NOMO-1 treated with DMSO at 0.1 percent for 48 hours (cell line): ENCODE results near the gene CAMKK1.
"Not testable (repeated sequence)": the region's sequence is repeated elsewhere in the genome, so short reads cannot be mapped to it uniquely, and the experiment has no call there.

Experiments used
- DNase-seq: peaks from one replicate; lab custom pipeline; 2025; ENCODE audit not compliant: unreplicated experiment; lab: John Stamatoyannopoulos, UW

Gene CAMKK1

DNA sequence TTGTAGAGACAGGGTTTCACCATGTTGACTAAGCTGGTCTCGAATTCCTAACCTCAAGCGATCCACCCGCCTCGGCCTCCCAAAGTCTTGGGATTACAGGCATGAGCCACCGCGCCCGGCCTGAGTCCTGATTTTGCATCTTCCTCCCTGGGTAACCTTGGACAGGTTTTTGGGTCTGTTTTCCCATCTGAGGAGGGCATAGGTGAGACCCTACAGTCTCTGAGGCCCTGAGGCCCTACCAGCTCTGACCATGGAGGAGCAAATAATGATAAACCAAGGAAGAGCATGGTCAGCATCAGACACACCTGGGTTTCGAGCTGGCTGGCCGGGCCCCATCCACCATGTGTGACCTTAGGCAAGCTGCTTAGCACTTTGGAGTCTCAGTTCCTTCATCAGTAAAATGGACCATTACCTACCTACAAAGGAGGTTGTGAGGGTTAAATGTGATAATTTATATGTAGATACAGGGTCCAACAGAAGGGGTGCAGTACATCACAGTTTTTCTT, 45.6 kb downstream of the CAMKK1 start:
- DNase-seq: no peak

DNA sequence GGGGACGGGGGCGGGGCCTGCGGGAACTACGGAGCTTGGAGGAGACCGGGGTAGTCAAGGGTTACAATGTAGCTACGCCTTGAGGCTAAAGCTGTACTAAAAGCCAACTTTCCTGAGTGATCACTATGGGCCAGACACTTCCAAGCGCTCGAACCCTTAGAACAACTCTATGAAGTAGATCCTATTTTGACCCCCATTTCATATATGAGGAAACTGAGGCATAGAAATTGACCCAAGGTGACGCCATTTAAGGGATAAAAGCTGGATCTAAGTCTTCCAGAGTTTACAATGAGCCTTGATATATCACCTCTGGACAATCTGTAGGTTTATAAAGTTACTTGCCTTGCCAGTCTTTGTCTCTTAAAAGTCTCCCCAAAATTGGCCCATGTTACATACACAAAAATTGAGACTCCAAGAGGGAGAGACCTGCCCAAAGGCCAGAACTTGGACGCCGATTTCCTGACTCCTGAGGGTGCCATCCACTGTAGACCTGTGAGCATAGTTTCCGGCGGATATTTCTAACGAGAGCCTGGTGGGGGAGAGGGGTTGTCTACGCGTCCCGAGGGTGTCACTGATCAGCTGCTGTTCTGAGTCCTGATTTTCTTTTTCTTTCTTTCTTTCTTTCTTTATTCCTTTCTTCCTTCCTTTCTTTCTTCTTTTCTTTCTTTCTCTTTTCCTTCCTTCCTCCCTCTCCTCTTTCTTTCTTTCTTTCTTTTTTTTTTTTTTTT, 46.3 kb downstream of the CAMKK1 start:
- no peak for DNase-seq

DNA sequence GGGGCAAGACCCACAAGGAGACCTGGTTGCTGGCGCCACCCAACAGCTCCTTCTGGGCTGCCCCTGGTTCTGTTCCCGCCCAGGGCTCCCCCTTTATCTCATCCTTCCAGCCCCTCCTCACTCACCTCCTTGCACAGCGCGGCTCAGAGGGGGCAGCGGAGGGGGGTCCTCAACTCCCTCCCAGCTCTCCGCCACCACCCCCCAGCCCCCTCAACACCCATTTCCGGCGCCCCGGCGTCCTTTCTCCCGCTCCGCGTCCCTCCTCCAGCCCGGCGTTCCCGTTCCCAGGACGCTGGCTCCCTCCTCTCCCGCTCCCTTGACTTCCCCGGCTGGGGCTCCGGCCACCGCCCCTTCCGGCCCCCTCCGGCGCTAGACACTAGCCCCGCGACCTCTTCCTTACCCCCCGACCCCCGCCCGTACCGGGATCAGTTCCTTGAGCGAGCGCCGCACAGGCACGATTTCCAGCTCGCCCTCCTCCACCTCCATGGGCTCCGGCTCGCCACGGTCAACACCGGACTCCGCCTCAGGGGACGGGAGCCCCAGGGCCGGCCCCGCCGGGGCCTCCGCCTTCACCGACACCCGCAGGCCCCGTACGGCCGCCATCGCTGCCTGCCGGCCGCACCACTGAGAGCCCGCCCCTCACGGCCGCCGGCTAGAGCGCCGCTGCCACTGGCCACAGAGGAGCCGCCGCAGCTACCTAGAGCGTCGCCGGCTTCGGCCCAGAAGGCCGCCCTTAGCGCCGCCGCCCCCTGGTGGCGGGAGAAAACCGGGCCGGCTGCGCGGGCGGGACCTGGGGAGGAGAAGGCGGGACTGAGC, 47.0 kb downstream of the CAMKK1 start, which contains the start of gene NCBP3:
Gene NCBP3, minus strand, starts transcription at position 626 of the 816 bp plus-strand sequence. Its CDS starts 23 bp downstream, at position 603.
- DNase-seq: peak; percentile 88

DNA sequence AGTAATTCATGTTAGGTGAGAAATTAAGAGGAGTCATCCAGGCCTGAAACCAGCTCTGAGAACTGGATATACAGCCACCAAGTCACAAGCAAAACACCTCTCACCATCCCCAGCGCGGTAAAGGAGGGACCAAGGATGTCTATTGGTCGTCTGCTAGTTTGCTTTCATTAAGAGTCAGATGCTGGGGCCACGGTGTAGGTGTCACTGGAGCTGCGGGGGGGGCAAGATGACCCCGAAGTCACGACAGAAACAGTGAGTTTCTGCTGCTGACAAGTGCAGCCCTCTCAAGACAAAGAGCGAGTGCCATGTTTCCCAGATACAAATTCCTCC, 47.6 kb downstream of the CAMKK1 start:
- DNase-seq: peak; percentile 11

DNA sequence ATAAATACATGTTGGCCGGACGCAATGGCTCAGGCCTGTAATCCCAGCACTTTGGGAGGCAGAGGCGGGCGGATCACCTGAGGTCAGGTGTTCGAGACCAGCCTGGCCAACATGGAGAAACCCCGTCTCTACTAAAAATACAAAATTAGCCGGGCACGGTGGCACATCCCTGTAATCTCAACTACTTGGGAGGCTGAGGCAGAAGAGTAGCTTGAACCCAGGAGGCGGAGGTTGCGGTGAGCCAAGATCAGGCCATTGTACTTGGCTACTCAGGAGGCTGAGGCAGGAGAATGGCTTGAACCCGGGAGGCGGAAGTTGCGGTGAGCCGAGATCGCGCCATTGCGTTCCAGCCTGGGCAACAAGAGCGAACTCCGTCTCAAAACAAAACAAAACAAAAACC, 48.3 kb downstream of the CAMKK1 start:
- DNase-seq: not testable (repeated sequence)

DNA sequence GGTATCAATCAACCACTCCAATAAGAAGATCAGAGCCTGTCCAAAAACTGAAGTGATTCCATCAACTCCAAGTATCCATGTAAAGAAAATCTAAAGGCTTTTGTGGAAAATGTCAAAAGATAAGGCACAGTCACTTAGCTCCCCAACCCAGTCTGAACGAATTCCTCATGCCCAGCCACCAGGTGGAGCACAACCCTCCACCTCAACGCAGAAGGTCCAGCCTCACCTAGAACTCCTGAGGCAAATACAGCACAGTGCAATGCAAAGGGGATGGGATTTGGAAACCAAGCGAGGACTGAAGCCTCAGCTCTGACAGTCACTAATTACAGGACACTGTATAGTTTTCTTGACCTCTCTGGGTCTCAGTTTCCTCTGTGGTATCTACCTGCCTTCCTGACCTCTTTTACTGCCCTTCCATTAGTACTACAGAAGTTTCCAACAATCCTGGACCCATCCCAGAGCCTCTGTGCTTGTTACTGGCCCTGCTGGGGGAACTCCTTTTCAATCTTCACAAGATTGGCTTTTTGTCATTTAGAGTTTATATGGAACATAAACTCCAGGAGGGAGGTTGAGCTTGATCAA, 48.8 kb downstream of the CAMKK1 start:
- DNase-seq: peak; percentile 46

DNA sequence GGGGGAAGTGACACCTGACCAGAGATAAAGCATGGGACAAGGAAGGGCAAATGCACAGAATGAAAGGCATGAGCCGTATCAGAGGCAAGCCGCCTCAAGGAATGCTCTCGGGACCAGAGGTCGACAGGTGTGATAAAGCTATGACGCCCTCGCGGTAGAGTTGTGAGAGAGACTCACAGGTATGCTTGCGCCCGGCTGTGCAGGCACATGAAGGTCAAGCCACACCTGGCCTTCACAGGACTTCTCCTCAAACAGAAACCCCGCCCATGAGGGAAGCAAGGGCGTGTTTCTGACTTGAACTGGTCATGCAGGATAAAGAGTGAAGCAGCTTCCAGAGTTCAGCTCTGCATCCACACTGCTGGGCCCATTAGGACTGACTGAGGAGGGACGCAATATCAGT, 54.6 kb downstream of the CAMKK1 start:
- no peak for DNase-seq

DNA sequence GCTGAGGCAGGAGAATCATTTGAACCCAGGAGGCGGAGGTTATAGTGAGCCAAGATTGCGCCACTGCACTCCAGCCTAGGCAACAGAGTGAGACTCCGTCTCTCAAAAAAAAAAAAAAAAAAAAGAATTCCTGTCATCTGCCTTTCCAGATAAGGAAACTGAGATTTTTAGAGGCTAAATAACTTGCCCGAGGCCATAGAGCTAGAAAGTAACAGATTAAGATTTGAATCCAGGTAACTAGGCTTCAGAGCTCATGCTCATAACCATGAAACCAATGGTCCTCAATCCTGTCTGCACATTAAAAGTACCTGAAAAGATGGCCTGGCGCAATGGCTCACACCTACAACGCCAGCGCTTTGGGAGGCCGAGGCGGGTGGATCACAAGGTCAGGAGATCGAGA, 56.3 kb downstream of the CAMKK1 start:
- DNase-seq: no peak

DNA sequence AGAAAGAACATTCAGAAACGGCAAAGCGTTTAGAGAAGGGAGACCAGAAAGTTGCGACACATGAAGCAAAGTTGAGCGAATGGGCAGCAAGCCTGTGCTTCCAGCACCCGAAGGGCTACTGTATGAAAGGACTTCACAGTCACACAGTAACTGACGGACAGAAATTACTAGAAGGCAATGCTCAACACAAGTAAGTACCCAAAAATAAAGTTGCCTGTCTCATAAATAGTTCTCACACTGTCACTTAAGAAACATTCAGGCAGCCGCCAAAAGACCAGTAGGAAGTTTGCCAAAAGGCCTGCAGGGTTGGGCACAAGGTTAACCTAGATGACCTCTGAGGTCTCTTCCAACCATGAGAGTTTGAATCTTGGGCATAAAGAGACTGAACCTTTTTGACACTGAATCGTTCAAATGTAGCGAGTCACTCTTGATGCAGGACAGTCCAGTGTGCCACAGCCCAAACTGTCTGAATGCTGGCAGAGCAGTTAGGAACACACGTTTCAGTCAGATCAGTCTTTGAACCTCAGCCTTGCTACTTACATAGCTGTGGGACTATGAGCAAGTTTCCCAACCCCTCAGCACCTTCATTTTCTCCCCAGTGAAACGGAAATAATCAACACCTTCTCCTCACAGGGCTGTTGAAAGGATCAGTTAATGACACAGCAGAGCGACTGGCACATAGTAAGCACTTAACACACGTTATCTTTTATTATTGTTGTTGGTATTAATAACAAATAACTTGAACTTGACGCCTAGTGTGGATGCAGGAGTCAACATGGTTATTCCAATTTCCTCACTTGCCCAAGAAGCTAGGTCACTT, 57.2 kb downstream of the CAMKK1 start:
- DNase-seq: peak; percentile 43

DNA sequence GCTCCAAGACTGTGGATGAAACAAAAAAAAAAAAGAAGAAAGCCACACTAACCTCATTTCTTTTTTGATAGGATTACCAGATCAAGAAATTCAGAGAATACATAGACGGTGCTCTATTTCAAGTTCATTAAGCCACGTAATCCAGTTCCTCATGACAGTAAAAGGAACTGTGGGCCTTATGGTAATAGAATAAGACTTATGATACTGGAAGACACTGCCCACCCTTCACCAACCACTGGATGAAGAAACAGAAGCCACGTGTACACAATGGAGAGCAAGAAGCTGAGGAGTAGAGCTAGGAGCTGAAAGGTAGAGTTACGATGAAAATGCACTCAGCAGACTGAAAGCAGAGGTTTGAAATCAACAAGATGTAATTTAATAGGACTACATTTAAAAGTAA, 58.0 kb downstream of the CAMKK1 start:
- peak; percentile 91 for DNase-seq

DNA sequence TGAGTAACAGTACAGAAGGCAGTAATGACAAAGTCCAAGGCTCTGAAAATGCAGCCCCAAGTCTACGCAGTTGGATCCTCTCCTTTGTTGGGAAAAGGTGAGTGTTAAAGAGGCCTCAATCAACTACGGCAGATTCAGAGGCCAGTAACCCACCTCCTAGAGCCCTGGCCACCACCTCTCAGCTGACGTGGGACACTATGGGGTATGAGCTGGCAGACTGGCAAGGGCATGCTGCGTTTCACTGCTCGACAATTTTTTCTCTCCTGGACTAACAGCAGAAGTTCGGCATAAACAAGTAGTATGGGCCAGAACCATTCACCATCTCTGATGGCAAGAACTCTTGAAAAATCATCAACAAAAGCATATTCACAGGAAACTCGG, 64.0 kb downstream of the CAMKK1 start:
- DNase-seq: no peak

DNA sequence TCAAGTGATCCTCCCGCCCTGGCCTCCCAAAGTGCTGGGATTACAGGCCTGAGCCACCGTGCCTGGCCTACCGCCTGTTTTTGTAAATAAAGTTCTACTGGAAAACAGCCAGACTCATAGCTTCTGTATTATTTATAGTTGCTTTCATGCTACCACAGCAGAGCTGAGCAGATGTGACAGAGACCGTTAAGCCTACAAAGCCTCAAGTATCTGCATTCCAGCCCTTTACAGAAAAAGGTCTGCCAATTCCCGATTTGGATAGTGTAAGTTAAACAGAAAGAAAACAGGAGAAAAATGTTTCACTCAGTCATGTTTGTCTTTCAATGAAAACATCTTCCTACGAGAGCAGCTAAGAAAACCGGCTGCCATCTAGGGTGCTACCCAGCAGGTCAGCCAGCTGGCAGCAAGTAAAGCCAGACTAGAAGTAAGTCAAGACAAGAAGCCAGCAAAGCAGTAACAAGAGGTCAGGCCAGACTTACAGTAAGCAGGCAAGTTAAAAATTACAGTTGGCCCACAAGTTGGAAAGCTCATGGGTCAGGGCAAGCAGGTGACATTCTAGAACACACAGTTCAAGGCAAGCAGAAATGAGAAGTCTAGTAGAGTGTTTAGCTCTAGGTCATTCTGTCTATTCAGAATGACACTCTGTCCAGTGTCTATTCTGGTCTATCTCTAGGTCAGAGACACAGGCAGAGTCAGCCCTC, 64.6 kb downstream of the CAMKK1 start:
- no peak for DNase-seq

DNA sequence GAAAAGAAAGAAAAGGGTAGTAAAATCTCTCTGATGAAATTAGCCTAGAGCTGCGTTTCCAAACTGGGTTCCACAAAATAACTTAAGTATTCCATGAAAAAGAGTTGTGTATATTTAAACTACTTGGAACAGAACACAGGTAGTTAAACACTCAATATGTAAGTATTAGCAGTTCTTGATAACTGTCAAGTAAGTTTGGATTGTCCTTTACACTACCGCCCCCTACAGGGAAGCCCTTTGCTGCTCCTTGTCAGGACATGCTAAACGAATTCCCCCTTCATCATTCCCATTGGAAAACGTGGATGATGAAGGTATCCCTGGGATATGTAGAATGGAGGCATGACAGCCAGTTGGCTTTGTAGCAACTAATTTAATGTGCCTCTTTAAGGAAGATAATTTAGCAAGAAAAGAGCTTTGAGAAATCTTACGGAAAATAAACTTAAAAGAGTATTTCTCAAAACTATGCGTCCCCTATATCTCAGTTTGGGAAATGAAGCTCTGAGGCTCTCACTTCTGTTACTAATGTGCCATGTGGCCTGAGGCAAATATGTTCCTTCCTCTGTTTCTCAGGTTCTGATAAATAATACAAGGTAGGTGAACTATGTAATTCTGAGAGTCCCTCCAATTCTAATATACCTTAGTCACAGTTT, 65.6 kb downstream of the CAMKK1 start:
- DNase-seq: peak; percentile 43

DNA sequence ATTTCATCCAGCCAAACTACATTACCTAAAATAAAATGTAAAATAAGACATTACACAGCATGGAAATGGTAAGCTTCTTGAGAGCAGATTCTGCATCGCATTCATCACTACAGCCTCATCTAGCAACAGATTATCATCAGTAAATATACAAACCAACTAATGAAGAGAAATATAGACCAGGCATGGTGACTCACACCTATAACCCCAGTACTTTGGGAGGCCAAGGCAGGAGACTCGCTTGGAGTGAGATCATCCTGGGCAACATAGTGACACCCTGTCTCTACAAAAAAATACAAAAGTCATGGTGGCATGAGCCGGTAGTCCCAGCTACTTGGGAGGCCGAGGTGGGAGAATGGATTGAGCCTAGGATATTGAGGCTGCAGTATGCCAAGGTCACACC, 66.7 kb downstream of the CAMKK1 start:
- DNase-seq: no peak

DNA sequence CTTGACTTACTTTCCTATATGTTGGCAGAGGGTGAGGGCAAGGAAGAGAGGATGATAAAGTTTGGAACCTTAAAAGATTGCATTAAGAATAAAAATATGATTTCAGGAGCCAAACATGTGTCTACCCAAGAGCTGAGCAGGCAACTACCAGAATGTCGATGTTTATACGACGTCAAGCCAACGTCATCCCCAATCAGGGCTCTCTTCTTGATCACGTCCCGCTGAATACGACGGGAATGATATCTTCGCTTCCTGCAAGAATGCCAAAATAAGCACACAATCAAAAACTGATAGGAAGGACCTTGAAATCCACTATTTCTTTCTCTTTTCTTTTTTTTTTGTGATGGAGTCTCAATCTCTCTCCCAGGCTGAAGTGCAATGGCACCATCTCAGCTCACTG, 71.8 kb downstream of the CAMKK1 start:
- no peak for DNase-seq

DNA sequence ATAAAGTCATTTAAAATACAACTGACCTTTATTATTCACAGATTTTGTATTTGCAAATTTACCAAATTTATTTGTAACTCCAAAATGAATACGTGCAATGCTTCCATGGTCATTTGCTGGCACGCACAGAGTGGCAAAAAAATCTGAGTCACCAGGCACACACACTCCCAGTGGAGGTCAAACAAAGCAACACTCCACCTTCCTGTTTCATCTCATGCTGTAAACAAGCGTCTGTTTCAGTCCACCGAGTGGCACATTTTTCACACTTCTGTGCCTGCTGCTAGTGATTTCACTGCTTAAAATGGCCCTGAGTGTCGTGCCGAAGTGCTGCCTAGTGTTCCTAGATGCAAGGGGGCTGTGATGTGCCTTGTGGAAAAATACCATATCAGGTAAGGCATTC, 74.1 kb downstream of the CAMKK1 start:
- DNase-seq: no peak

DNA sequence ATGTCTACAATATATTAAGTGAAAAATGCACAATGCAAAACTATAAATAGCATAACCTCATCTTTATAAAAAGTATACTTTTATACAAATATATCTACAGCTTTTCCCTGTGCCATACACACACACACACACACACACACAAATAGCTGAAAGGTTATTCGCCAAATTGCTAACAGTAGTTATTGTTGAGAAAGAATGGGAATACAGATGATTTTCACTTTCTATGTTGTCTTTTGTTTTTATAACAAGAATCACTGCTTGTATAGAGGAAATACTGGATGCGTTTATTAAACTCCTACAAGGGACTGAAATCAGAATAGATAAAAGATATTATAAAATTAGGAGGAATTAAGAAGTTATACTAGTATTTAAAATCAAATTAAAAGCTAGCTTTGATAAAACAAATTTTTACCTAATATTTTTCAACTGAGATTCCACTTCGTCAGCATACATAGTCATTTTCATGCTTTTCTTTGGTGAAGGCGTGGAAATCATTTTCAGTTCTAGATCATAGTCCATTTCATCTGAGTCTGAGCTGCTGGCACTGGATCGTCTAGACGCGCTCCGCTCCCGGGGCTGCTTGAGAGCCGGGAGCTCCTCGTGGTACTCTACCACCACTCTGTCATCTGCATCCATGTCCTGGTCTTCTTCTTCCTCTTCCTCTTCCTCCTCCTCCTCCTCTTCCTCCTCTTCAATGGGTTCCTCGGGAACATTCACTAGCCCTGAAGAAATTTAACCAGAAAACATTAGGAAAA, 74.8 kb downstream of the CAMKK1 start:
- no peak for DNase-seq

DNA sequence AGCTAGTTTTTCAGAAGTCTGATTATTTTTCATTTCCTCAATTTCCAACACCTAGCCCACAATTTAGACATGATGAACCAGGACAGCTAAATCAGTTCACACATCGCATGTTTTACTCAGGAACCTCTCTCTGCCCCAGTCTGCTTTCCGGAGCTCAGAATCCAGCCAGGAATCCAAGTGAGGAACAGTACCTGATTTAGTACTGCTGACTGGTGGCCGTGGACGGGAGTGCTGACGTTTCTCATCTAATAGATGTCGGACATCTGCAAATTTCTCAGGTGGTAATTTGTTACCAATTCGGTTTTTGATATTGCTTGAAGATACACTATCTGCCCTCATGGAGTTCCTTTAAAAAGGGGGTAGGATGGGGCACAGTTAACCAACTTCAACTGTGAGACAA, 76.9 kb downstream of the CAMKK1 start:
- DNase-seq: no peak

DNA sequence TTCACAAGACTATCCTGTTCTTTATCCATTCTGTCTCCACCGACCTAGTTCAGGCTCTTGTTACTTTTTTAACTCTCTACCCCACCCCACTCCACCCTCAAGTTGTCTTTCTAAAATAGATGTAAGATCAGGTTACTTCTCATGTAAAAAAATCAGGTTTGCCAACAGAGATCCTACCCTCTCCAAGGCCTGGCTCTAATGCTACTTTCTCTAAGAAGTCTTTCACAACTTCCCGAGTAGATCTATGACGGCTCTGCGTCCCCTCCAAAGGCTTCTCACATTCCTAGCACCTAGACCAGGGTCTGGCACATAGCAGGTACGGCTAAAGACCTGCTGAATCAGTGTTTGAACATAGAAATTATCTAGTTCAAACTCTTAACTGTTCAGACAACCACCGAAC, 77.7 kb downstream of the CAMKK1 start:
- DNase-seq: no peak
